GM19438 (cell line): Measurements from ENCODE around the gene KIF4B.
"Not testable (repeated sequence)": the region's sequence is repeated elsewhere in the genome, so short reads cannot be mapped to it uniquely, and the experiment has no call there.

Experiments used
- ATAC-seq: cut with Tn5 transposase; IDR thresholded peaks from one replicate; pipeline ENCODE4 v1.9.1; 2021; ENCODE audit warnings: low read depth; ENCODE audit not compliant: unreplicated experiment

KIF4B gene, protein sequence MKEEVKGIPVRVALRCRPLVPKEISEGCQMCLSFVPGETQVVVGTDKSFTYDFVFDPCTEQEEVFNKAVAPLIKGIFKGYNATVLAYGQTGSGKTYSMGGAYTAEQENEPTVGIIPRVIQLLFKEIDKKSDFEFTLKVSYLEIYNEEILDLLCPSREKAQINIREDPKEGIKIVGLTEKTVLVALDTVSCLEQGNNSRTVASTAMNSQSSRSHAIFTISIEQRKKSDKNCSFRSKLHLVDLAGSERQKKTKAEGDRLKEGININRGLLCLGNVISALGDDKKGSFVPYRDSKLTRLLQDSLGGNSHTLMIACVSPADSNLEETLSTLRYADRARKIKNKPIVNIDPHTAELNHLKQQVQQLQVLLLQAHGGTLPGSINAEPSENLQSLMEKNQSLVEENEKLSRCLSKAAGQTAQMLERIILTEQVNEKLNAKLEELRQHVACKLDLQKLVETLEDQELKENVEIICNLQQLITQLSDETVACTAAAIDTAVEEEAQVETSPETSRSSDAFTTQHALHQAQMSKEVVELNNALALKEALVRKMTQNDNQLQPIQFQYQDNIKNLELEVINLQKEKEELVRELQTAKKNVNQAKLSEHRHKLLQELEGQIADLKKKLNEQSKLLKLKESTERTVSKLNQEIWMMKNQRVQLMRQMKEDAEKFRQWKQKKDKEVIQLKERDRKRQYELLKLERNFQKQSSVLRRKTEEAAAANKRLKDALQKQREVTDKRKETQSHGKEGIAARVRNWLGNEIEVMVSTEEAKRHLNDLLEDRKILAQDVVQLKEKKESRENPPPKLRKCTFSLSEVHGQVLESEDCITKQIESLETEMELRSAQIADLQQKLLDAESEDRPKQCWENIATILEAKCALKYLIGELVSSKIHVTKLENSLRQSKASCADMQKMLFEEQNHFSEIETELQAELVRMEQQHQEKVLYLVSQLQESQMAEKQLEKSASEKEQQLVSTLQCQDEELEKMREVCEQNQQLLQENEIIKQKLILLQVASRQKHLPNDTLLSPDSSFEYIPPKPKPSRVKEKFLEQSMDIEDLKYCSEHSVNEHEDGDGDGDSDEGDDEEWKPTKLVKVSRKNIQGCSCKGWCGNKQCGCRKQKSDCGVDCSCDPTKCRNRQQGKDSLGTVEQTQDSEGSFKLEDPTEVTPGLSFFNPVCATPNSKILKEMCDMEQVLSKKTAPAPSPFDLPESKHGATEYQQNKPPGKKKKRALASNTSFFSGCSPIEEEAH

DNA sequence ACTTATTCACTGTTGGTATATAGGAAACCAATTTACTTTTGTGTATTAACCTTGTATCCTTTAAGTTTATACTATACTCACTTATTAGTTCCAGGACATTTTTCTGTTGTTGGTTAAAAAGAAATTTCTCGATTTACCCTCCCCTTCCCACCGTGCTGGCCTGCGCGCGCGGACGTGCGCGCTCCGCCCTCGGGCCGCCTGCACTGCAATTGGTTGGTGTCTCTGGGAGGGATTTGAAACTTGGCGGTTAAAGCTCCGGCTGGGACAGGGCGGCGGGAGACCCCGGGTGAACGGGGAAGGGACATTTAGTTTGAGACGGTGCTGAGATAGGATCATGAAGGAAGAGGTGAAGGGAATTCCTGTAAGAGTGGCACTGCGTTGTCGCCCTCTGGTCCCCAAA lies at the start of gene KIF4B:
Gene KIF4B (plus strand): TSS at position 230 of the 400 bp plus-strand sequence. CDS start 105 bp downstream, at position 335.
- ATAC-seq, result no peak

DNA sequence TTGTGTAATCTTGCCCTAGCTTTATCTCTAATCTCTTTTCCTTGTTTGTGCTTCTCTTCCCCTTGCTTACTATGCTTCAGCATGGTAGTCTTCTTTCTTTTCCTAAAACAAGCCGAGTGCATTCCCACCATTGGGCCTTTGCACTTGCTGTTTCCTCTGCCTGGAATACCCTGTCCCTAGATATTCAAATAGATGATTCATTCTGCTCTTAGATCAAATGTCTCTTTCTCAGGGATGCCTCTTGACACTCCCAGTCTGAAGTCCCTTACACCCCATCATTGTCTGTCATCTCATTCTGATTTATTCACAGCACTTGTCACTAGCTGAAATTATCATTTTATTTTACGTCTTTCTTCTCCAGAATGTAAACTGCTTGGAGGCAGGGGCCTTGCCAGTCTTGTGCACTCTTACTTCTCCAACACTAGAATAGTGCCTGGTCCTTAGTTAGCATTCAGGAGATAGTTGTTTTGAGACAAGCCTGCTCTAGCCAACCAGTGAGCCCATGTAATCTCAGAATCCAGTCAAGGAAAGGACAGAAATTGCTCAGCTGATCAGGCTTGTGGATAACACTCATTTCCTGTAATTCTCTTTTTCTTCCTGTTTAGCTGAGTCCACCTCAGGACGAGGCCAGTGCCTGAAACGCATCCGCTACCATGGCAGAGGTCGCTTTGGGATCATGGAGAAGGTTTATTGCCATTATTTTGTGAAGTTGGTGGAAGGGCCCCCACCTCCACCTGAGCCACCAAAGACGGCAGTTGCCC lies 47.3 kb upstream of the KIF4B start:
- no peak for ATAC-seq

DNA sequence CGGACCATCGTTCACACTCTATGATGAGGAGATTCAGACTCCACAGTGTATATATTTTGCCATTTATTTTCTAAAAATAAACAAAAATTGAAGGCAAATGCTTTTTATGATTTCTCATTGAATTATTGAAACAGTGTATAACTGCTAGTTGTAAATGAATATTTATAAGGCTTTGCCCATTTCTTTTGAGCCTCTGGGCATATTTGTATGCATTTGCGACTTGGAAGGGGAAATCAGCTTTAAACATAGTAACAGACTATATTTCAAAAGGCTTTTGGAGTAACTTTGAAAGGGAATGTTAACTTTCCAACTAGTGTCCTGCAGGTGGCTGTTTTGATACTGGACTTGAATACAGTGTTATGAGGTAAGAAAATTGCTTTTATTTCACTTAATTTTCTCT lies 46.7 kb upstream of the KIF4B start:
- no peak for ATAC-seq

GRCh38 chr5:154967421-154968024 lies 46.0 kb upstream of the KIF4B start:
- ATAC-seq, result no peak

DNA sequence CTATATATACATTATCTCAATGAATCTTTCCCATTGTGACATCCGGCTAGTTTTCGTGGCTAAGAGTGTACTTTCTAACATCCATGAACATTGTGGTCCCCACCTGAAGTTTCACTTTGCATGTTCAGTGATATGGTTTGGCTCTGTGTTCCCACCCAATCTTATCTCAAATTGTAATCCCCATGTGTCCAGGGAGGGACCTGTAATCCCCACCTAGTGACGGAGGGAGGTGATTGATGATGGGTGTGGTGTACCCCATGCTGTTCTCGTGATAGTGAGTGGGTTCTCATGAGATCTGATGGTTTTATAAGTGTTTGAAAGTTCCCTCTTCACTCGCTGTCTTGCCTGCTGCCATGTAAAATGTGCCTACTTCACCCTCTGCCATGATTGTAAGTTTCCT lies 44.6 kb upstream of the KIF4B start:
- ATAC-seq, result no peak

- ATAC-seq, result no peak
Observed at GRCh38 chr5:154970759-154971158, 42.8 kb upstream of the KIF4B start.

- ATAC-seq, result no peak
Observed at GRCh38 chr5:154971501-154971900, 42.1 kb upstream of the KIF4B start.

DNA sequence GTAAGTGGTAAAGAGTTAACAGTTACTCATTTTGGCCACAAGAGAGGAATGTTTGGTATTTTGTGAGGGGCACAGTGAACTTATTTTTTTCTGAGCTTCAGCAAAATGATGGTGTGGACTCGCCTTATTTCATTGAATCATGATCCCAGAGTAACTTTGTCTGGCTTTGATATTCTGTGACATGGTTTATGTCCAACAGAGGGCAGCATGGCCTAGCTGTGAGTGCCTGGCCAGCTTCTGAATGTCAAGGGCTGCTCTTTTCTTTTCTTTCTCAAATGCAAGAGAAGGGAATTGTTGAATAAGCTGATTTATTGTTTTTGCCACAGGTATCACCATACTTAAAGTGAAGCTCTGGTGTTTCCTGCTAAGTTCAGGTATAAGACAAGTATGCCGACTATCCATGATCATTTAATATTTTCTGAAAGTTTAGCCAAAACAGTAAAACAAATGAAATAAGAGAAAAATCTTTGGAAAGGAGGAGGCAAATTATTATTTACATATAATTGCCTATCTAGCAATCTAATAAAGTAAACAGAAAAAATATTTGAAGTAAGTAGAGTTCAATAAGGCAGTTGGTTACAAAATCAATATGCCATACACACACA lies 41.0 kb upstream of the KIF4B start:
- no peak for ATAC-seq

GRCh38 chr5:154976082-154976481 lies 37.5 kb upstream of the KIF4B start:
- ATAC-seq, result not testable (repeated sequence)

GRCh38 chr5:154977409-154977808 lies 36.1 kb upstream of the KIF4B start:
- ATAC-seq, result no peak

DNA sequence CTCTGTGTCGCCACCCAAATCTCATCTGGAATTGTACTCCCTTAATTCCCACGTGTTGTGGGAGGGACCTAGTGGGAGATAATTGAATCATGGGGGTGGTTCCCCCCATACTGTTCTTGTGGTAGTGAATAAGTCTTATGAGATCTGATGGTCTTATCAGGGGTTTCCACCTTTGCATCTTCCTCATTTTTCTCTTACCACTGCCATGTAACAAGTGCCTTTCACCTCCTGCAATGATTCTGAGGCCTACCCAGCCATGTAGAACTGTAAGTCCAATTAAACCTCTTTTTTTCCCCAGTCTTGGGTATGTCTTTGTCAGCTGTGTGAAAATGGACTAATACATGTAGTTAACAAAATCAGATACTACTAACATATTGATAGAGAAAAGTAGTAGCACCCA lies 35.3 kb upstream of the KIF4B start:
- ATAC-seq, result not testable (repeated sequence)

DNA sequence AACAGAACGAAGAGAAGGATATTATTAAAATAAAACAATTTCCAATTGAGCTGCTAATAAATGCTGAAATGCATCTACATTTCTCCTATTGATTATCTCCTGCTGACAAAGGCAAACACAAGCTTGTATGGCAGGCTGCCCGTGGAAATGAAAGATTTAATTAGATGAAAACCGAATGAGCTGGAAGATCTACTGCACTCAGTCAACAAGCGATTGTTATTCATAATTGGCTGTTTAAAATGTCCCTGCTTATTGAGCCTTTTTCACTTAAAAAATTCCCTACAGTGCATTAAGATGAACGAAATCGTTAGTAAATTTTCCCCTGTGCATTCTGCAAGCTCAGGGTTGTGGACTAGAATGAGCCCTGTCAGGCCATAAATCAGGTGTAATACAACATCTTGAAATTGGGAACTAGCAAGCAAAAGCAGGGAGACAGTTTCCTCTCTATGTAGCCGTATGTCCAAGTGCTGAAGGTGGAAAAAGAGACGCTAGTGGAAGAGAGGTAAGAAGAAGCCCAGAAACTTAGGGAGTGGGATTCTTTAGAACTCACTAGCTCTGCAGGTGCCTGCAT lies 28.5 kb upstream of the KIF4B start:
- no peak for ATAC-seq

DNA sequence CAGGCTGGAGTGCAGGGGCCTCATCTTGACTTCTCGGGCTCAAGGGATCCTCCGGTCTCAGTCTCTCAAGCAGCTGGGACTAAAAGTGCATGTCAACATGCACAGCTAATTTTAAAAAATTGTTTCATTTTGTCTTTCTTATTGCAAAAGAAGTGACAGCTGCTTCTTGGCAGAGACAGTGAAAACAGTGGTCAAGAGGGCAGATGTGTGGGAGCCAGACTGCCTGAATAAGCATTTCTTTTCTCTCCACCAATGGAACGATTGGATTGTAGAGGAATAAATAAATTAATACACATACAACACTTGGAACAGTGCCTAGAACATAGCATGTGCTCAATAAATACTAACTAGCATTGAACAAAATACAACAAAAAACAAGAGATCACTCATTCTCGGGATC lies 27.4 kb upstream of the KIF4B start:
- ATAC-seq, result no peak

DNA sequence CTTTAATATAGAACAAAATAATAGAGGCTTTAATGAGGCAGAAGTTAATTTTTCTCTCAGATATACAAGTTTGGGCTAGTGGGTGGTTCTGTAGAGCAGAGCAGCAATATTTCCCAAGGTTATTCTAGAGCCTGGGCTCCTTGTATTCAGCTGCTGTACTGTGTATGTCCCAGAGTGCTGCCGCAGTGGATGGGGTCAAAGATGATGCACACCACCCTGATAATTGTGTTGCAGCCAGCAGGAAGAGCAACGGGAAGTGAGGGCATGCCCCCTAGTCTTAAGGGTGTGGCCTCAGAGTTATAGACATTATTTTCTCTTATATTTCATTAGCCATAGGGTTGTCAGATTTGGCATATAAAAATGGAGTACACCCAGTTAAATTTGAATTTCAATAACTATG lies 23.9 kb upstream of the KIF4B start:
- no peak for ATAC-seq

- no peak for ATAC-seq
Observed at GRCh38 chr5:154993461-154993860, 20.1 kb upstream of the KIF4B start.

DNA sequence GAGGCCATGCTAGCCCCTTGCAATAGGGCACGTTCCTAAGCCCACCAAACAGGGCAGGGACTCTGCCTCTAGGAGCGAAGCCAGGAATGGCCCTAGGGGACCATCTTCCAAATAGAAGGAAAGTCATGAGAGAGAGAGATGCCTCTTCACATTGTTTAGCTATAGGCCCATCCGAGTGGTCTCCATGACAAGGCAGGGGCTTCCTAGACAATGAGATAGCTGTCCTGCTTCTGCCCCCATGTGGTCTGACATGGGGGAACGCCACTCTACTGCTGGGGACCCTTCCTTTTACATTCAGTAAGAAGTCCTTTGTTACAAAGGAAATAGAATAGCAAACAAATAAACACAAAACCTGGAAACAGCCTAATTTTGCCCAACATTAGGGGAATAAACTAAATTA lies 17.9 kb upstream of the KIF4B start:
- no peak for ATAC-seq

- ATAC-seq, result no peak
Observed at GRCh38 chr5:154997746-154998145, 15.8 kb upstream of the KIF4B start.

- no peak for ATAC-seq
Observed at GRCh38 chr5:154999865-155000264, 13.7 kb upstream of the KIF4B start.

- ATAC-seq, result no peak
Observed at GRCh38 chr5:155001523-155001922, 12.0 kb upstream of the KIF4B start.
